GM12878 (cell line): ENCODE results near the gene IBSP. TPM values are rescaled to one million over a fixed set of nuclear protein-coding genes. Genes with fewer than 3 reads are reported as not detected.

Experiments used
- ATAC-seq: fragments of 200-7000 bp; cut with Tn5 transposase; 3 replicates; pipeline ENCODE4 v1.9.1; 2020; ENCODE audit warnings: mild to moderate bottlenecking, moderate library complexity
- BruUV-seq: library from RNA; stranded (reverse); fragments of 400-500 nt; replicated peaks from 2 replicates; lab custom pipeline; 2021; lab: Mats Ljungman, UMichigan
- CTCF ChIA-PET: fragments of 300-600 bp; sonication (Branson Sonifier 250); formaldehyde crosslinking; extraction: SDS; loops from one replicate; lab custom pipeline; 2021; ENCODE audit warnings: inconsistent platforms; lab: Yijun Ruan, JAX
- POLR2A ChIA-PET: fragments of 350-600 bp; formaldehyde crosslinking; extraction: SDS; loops from one replicate; lab custom pipeline; 2021; ENCODE audit warnings: inconsistent platforms; lab: Charles Lee
- RAD21 ChIA-PET: fragments of 300-600 bp; sonication (Branson Sonifier 250); formaldehyde crosslinking; loops from one replicate; lab custom pipeline; 2023; ENCODE audit warnings: antibody characterized with exemption; ENCODE audit not compliant: unreplicated experiment; lab: Charles Lee
- SMC1A ChIA-PET: fragments of 300-600 bp; sonication (Branson Sonifier 250); formaldehyde crosslinking; loops from one replicate; lab custom pipeline; 2023; ENCODE audit not compliant: unreplicated experiment, uncharacterized antibody; lab: Charles Lee
- DNase-seq: peaks from one replicate; pipeline ENCODE4 v3.0.0-alpha.2; 2011; ENCODE audit warnings: low read depth, low spot score
- FAIRE-seq: peaks from 3 replicates; lab custom pipeline; 2011; peaks lifted over from hg19 to GRCh38; lab: Jason Lieb, UNC
- H2AFZ ChIP-seq: 2 replicates; pipeline ENCODE4 v1.6.0; 2011; ENCODE audit warnings: low read depth, low read length, control low read depth; ENCODE audit not compliant: control insufficient read depth
- H3K27ac ChIP-seq: 2 replicates; pipeline ENCODE4 v1.5.1; 2011; ENCODE audit warnings: control low read depth; ENCODE audit not compliant: control insufficient read depth, insufficient read depth
- H3K27me3 ChIP-seq, 2 experiments: replicated peaks in 1 of 2; 2 replicates each; pipeline versions ENCODE4 v1.6.0 to v1.6.1; 2011; ENCODE audit warnings: low read length in 1 of 2; ENCODE audit not compliant: control insufficient read depth in 2 of 2, insufficient read depth in 2 of 2
- H3K36me3 ChIP-seq, 2 experiments: 2 replicates each; pipeline ENCODE4 v1.5.1; 2011; ENCODE audit warnings: low read length in 1 of 2; ENCODE audit not compliant: control insufficient read depth in 2 of 2, insufficient read depth in 2 of 2
- H3K4me1 ChIP-seq: 2 replicates; pipeline ENCODE4 v1.6.1; 2011; ENCODE audit warnings: mild to moderate bottlenecking, low read length, moderate library complexity, mixed read lengths; ENCODE audit not compliant: control insufficient read depth, insufficient read depth
- H3K4me2 ChIP-seq: 2 replicates; pipeline ENCODE4 v1.6.0; 2011; ENCODE audit warnings: control low read depth; ENCODE audit not compliant: control insufficient read depth, insufficient read depth
- H3K4me3 ChIP-seq: fragments of 200-600 bp; sonication (generic); 2 replicates; pipeline ENCODE4 v1.5.1; 2016
- H3K79me2 ChIP-seq: 2 replicates; pipeline ENCODE4 v1.6.0; 2011; ENCODE audit warnings: low read length; ENCODE audit not compliant: control insufficient read depth, insufficient read depth
- H3K9ac ChIP-seq: 2 replicates; pipeline ENCODE4 v1.8.0; 2011; ENCODE audit warnings: low read length, control low read depth, mixed read lengths; ENCODE audit not compliant: control insufficient read depth, insufficient read depth
- H3K9me3 ChIP-seq: replicated peaks from 3 replicates; pipeline ENCODE4 v1.5.1; 2011; ENCODE audit warnings: mild to moderate bottlenecking, low read length; ENCODE audit not compliant: control insufficient read depth, insufficient read depth
- H4K20me1 ChIP-seq: 2 replicates; pipeline ENCODE4 v1.6.0; 2011; ENCODE audit not compliant: control insufficient read depth, insufficient read depth
- BACH1 ChIP-seq: fragments of 450-650 bp; IDR thresholded peaks from 2 replicates; pipeline ENCODE4 v1.6.1; 2017; ENCODE audit warnings: mild to moderate bottlenecking, borderline replicate concordance
- CBX3 ChIP-seq: fragments of 200-600 bp; sonication (generic); IDR thresholded peaks from 2 replicates; pipeline ENCODE4 v1.6.1; 2016; ENCODE audit warnings: low read depth, borderline replicate concordance
- DPF2 ChIP-seq: fragments of 450-650 bp; IDR thresholded peaks from 2 replicates; pipeline ENCODE4 v1.6.1; 2017; ENCODE audit warnings: mild to moderate bottlenecking
- E2F4 ChIP-seq: IDR thresholded peaks from 2 replicates; pipeline ENCODE4 v1.6.1; 2012; ENCODE audit warnings: low read depth, low read length, improper control_type of control experiment
- MAX ChIP-seq: IDR thresholded peaks from 2 replicates; pipeline ENCODE4 v1.6.1; 2012; ENCODE audit warnings: low read depth, low read length, improper control_type of control experiment
- RAD51 ChIP-seq: fragments of 450-650 bp; IDR thresholded peaks from 2 replicates; pipeline ENCODE4 v1.6.1; 2016; ENCODE audit warnings: moderate library complexity, mild to moderate bottlenecking, inconsistent platforms
- RELA ChIP-seq: fragments of 450-650 bp; IDR thresholded peaks from 2 replicates; pipeline ENCODE4 v1.8.0; 2014; ENCODE audit warnings: borderline replicate concordance; ENCODE audit not compliant: partially characterized antibody
- REST ChIP-seq: IDR thresholded peaks from 2 replicates; pipeline ENCODE4 v1.6.1; 2012; ENCODE audit warnings: mild to moderate bottlenecking, low read depth, low read length
- ZNF274 ChIP-seq: IDR thresholded peaks from one replicate; pipeline ENCODE4 v1.8.0; 2011; ENCODE audit not compliant: insufficient read length, insufficient read depth
- ZNF384 ChIP-seq: IDR thresholded peaks from 2 replicates; pipeline ENCODE4 v1.6.1; 2012; ENCODE audit warnings: low read depth, mild to moderate bottlenecking, low read length, improper control_type of control experiment, borderline replicate concordance
- ZZZ3 ChIP-seq: IDR thresholded peaks from 2 replicates; pipeline ENCODE4 v1.6.1; 2011; ENCODE audit warnings: low read depth; ENCODE audit not compliant: control insufficient read depth, insufficient read length
- WGBS: methylation state at CpG from one replicate; pipeline ENCODE4 v1.1.6; 2016; ENCODE audit warnings: low lambda C conversion rate; ENCODE audit not compliant: insufficient replicate concordance, insufficient coverage; ENCODE audit errors: missing lambda C conversion rate; 5-methylcytosine and 5-hydroxymethylcytosine counted together
- in situ Hi-C: fragments of 300-500 bp; cut with MboI; formaldehyde crosslinking; loops from 9 replicates; pipeline ENCODE4 v1.14.3; 2018; ENCODE audit warnings: mixed read lengths
- intact Hi-C: fragments of 100-400 bp; cut with micrococcal nuclease; formaldehyde crosslinking; loops from one replicate; pipeline ENCODE4 v1.14.2; 2022; ENCODE audit not compliant: unreplicated experiment
- polyA plus RNA-seq, 11 experiments: library from polyadenylated mRNA; depleted of rRNA in 4 of 11; unstranded in 6 of 11; stranded (reverse) in 5 of 11; fragments of >200 nt; fragmentation: Nextera tagmentation in 4 of 11; fragmentation: Illumina TruSeq in 1 of 11; extraction: Ambion mirVana in 4 of 11; extraction: Trizol in 1 of 11; gene quantifications; 1 replicate in 1 of 11; 2 replicates in 10 of 11; pipeline versions ENCODE4 v1.2.1 to v1.2.3, GENCODE V29; 2011 to 2016; ENCODE audit warnings: inconsistent platforms in 2 of 11, missing spikeins in 2 of 11, low read depth in 1 of 11
- total RNA-seq, 4 experiments: library from RNA; depleted of rRNA in 3 of 4; stranded (reverse); fragments of >200 nt in 3 of 4; fragmentation: Illumina TruSeq in 1 of 4; extraction: Trizol in 1 of 4; gene quantifications; 2 replicates each; pipeline versions ENCODE4 v1.2.1 to v1.2.3, GENCODE V29; 2013 to 2021

Gene IBSP
- total and polyA plus RNA-seq, 10 of the 15 experiments (the other 5 are each of a cell fraction or from before 2014, with no cell fraction given): not detected

GRCh38 chr4:87846226-87846625 is 46.9 kb downstream of the IBSP start:
- no peak overlapping the region for H3K27ac ChIP-seq
- no peak for FAIRE-seq
- no peaks in the 10 kb centered on the region for H3K36me3 ChIP-seq
- WGBS: 41% methylated on average over 5 of the region's 5 CpGs
- H3K4me2 ChIP-seq: no peak overlapping the region
- H2AFZ ChIP-seq: no peak overlapping the region
- no peaks in the 10 kb centered on the region; a peak in 1 of 4 replicates for H3K27me3 ChIP-seq
- in situ Hi-C loops (loop anchor here (5.0 to 25.0 kb wide), 3 partner anchors 351 to 684 kb away; no protein-coding TSS in a partner anchor), intact Hi-C loops (loop anchor here (5.0 kb wide), 3 partner anchors 349 to 671 kb away; no protein-coding TSS in a partner anchor)
- no peaks in the 10 kb centered on the region for H3K4me1 ChIP-seq
- no peaks in the 10 kb centered on the region for H4K20me1 ChIP-seq
- CTCF ChIA-PET: no interaction called here
- H3K79me2 ChIP-seq: no peaks in the 10 kb centered on the region
- RAD21 ChIA-PET: no interaction called here
- TF ChIP-seq RELA (no peak), DPF2 (no peak), ZNF274 (no peak), E2F4 (no peak), ZZZ3 (no peak), BACH1 (no peak), ZNF384 (no peak), REST (no peak), RAD51 (no peak), MAX (no peak), CBX3 (no peak)
- no peak overlapping the region for H3K4me3 ChIP-seq
- H3K9ac ChIP-seq: no peak overlapping the region
- POLR2A ChIA-PET: no interaction called here
- ATAC-seq: no peak
- SMC1A ChIA-PET: interaction anchor here (0.8 kb wide), 1 partner anchor 9 kb away, joined by 3 read pairs; no protein-coding TSS in a partner anchor
- no TSS peak for BruUV-seq
- DNase-seq: no peak
- no peaks in the 10 kb centered on the region for H3K9me3 ChIP-seq
